Measurements from ENCODE around the gene CA5A.

DNA sequence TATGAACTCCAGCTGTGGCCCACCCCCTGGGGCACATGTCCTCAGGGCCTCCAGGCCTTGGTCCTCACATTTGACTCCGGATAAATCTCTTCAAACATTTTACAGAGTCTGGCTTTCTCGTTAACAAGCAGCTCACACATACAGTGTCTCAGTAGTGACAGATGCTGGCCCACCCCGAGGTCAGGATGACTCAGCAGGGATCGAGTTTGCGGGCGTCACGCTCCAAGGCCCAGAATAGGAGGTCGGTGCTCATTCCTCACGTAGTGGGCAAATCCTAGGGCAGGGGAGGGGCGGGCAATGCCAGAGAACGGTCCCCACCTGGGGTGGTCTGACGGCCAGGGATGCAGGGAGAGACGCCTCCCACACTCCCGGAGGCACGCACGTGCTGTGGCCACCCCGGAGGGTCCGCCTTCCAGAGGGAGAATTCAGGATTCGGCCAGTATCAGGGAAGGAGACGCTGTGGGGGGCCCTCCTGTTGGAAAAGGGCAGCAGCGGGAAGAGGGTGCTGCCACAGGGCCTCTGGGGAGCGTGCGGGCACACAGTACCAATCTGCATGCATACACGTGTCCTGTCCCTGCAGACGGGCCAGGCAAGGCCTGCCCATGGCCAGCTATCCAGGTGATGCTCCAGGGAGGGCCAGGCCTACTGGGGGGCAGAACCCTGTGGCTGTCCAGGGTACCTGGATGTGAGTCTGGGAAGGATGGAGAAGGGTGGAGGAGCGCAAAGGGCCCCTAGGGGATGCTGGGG is 75.6 kb downstream of the CA5A start:
- TF ChIP-seq, protein P1, sequence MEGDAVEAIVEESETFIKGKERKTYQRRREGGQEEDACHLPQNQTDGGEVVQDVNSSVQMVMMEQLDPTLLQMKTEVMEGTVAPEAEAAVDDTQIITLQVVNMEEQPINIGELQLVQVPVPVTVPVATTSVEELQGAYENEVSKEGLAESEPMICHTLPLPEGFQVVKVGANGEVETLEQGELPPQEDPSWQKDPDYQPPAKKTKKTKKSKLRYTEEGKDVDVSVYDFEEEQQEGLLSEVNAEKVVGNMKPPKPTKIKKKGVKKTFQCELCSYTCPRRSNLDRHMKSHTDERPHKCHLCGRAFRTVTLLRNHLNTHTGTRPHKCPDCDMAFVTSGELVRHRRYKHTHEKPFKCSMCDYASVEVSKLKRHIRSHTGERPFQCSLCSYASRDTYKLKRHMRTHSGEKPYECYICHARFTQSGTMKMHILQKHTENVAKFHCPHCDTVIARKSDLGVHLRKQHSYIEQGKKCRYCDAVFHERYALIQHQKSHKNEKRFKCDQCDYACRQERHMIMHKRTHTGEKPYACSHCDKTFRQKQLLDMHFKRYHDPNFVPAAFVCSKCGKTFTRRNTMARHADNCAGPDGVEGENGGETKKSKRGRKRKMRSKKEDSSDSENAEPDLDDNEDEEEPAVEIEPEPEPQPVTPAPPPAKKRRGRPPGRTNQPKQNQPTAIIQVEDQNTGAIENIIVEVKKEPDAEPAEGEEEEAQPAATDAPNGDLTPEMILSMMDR (IDR thresholded peaks at IDR 0.05; ENCODE audit: insufficient read depth, low read length): no peak
- TF ChIP-seq, protein P2, sequence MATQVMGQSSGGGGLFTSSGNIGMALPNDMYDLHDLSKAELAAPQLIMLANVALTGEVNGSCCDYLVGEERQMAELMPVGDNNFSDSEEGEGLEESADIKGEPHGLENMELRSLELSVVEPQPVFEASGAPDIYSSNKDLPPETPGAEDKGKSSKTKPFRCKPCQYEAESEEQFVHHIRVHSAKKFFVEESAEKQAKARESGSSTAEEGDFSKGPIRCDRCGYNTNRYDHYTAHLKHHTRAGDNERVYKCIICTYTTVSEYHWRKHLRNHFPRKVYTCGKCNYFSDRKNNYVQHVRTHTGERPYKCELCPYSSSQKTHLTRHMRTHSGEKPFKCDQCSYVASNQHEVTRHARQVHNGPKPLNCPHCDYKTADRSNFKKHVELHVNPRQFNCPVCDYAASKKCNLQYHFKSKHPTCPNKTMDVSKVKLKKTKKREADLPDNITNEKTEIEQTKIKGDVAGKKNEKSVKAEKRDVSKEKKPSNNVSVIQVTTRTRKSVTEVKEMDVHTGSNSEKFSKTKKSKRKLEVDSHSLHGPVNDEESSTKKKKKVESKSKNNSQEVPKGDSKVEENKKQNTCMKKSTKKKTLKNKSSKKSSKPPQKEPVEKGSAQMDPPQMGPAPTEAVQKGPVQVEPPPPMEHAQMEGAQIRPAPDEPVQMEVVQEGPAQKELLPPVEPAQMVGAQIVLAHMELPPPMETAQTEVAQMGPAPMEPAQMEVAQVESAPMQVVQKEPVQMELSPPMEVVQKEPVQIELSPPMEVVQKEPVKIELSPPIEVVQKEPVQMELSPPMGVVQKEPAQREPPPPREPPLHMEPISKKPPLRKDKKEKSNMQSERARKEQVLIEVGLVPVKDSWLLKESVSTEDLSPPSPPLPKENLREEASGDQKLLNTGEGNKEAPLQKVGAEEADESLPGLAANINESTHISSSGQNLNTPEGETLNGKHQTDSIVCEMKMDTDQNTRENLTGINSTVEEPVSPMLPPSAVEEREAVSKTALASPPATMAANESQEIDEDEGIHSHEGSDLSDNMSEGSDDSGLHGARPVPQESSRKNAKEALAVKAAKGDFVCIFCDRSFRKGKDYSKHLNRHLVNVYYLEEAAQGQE (IDR thresholded peaks at IDR 0.05; ENCODE audit: insufficient replicate concordance, low read depth): no peak
- TF ChIP-seq GABPA (IDR thresholded peaks at IDR 0.05; ENCODE audit: low read depth): no peak

Data from HL-60 (cell line).